B cell (primary cell): ENCODE data around the gene TSN. TPM values are rescaled to one million over a fixed set of nuclear protein-coding genes. Genes with fewer than 3 reads are reported as not detected.

ENCODE experiments used
- ATAC-seq: fragments of 200-7000 bp; cut with Tn5 transposase; one replicate; pipeline ENCODE4 v1.10.0; 2021; ENCODE audit warnings: low read depth, mild to moderate bottlenecking, moderate number of reproducible peaks, moderate library complexity
- CTCF ChIA-PET: fragments of 350-600 bp; sonication (Branson Sonifier 250); formaldehyde crosslinking; loops from one replicate; lab custom pipeline; 2021; ENCODE audit warnings: antibody characterized with exemption, inconsistent platforms; lab: Charles Lee
- POLR2A ChIA-PET: fragments of 350-600 bp; sonication (Branson Sonifier 250); formaldehyde crosslinking; loops from one replicate; lab custom pipeline; 2021; ENCODE audit warnings: antibody characterized with exemption; lab: Charles Lee
- DNase-seq: peaks from one replicate; pipeline ENCODE4 v3.0.0; 2013
- H2AFZ ChIP-seq: 2 replicates; pipeline ENCODE4 v1.6.1; 2012; ENCODE audit warnings: mild to moderate bottlenecking, low read depth, low read length; ENCODE audit not compliant: insufficient read depth, poor library complexity, severe bottlenecking
- H3K27ac ChIP-seq, 2 donors: 1 replicate in 1 of 2; 2 replicates in 1 of 2; pipeline ENCODE4 v1.5.1; 2012 to 2013; ENCODE audit warnings: low read length in 2 of 2, mild to moderate bottlenecking in 2 of 2, moderate library complexity in 1 of 2
- H3K27me3 ChIP-seq, 4 experiments: fragments of 200-600 bp in 1 of 4; sonication (generic) in 1 of 4; replicated peaks in 1 of 4; 1 replicate in 2 of 4; 2 replicates in 2 of 4; pipeline versions ENCODE4 v1.6.1 to v1.7.0; 2013 to 2016; ENCODE audit warnings: low read length in 3 of 4, mild to moderate bottlenecking in 2 of 4, mixed read lengths in 1 of 4, moderate library complexity in 1 of 4; ENCODE audit not compliant: insufficient read depth in 4 of 4, control insufficient read depth in 3 of 4; ENCODE audit errors: control extremely low read depth in 1 of 4
- H3K36me3 ChIP-seq, 2 experiments: replicated peaks in 1 of 2; 1 replicate in 1 of 2; 2 replicates in 1 of 2; pipeline versions ENCODE4 v1.6.1 to v1.7.1; 2013; ENCODE audit warnings: low read length in 1 of 2; ENCODE audit not compliant: insufficient read depth in 2 of 2, control insufficient read depth in 1 of 2; ENCODE audit errors: control extremely low read depth in 1 of 2, extremely low read depth in 1 of 2
- H3K4me1 ChIP-seq, 2 donors: fragments of 200-600 bp in 1 of 2; sonication (generic) in 1 of 2; 1 replicate in 1 of 2; 2 replicates in 1 of 2; pipeline versions ENCODE4 v1.5.1 to v1.6.1; 2013 to 2017; ENCODE audit warnings: low read length in 2 of 2; ENCODE audit not compliant: control insufficient read depth in 2 of 2, insufficient read depth in 2 of 2
- H3K4me2 ChIP-seq: replicated peaks from 2 replicates; pipeline ENCODE3; 2012; ENCODE audit warnings: mild to moderate bottlenecking, low read depth, low read length; ENCODE audit not compliant: poor library complexity, severe bottlenecking
- H3K4me3 ChIP-seq, 5 experiments: fragments of 200-600 bp in 1 of 5; sonication (generic) in 1 of 5; 1 replicate in 3 of 5; 2 replicates in 2 of 5; pipeline versions ENCODE4 v1.5.1 to v1.7.0; 2011 to 2016; ENCODE audit warnings: low read length in 4 of 5, mild to moderate bottlenecking in 4 of 5, low read depth in 2 of 5, control low read depth in 1 of 5, moderate library complexity in 1 of 5; ENCODE audit not compliant: insufficient read depth in 1 of 5; ENCODE audit errors: control extremely low read depth in 1 of 5, extremely low read depth in 1 of 5
- H3K79me2 ChIP-seq: fragments of 200-600 bp; sonication (generic); one replicate; pipeline ENCODE4 v1.6.0; 2016; ENCODE audit warnings: low read length; ENCODE audit not compliant: control insufficient read depth, insufficient read depth
- H3K9ac ChIP-seq: fragments of 200-600 bp; sonication (generic); 2 replicates; pipeline ENCODE4 v1.6.1; 2017; ENCODE audit warnings: mild to moderate bottlenecking, low read length, moderate library complexity
- H3K9me3 ChIP-seq, 3 donors: one replicate each; pipeline versions ENCODE4 v1.6.1 to v1.7.1; 2013; ENCODE audit warnings: low read length in 2 of 3; ENCODE audit not compliant: control insufficient read depth in 2 of 3, insufficient read depth in 1 of 3; ENCODE audit errors: control extremely low read depth in 1 of 3
- H4K20me1 ChIP-seq: 2 replicates; pipeline ENCODE4 v1.6.0; 2012; ENCODE audit warnings: mild to moderate bottlenecking, low read length; ENCODE audit not compliant: insufficient read depth, control insufficient read depth, poor library complexity, severe bottlenecking
- H3K27ac Mint-ChIP-seq: one replicate; pipeline ENCODE4 v1.8.0; 2021; ENCODE audit warnings: mixed read lengths
- H3K27me3 Mint-ChIP-seq: one replicate; pipeline ENCODE4 v1.8.0; 2021; ENCODE audit warnings: mixed read lengths
- H3K4me1 Mint-ChIP-seq: one replicate; pipeline ENCODE4 v1.8.0; 2021; ENCODE audit warnings: mixed read lengths
- H3K4me3 Mint-ChIP-seq: one replicate; pipeline ENCODE4 v1.8.0; 2021; ENCODE audit warnings: mixed read lengths
- H3K9me3 Mint-ChIP-seq: one replicate; pipeline ENCODE4 v1.8.0; 2022; ENCODE audit warnings: mixed read lengths; ENCODE audit not compliant: insufficient read depth
- EZH2 ChIP-seq: IDR thresholded peaks from 2 replicates; pipeline ENCODE4 v1.6.1; 2012; ENCODE audit warnings: borderline replicate concordance, low read depth, mild to moderate bottlenecking, moderate library complexity, low read length; ENCODE audit not compliant: insufficient read depth, poor library complexity, severe bottlenecking
- WGBS: methylation state at CpG from one replicate; pipeline ENCODE4 v1.1.5; 2013; ENCODE audit warnings: missing lambda C conversion rate; ENCODE audit not compliant: insufficient coverage; 5-methylcytosine and 5-hydroxymethylcytosine counted together
- intact Hi-C: fragments of 100-400 bp; cut with micrococcal nuclease; formaldehyde crosslinking; loops from one replicate; pipeline ENCODE4 v1.10.0; 2022
- polyA plus RNA-seq: library from polyadenylated mRNA; depleted of rRNA; stranded (reverse); fragments of >200 nt; gene quantifications from 2 replicates; pipeline ENCODE4 v1.2.3, GENCODE V29; 2012
- total RNA-seq, 2 donors: library from RNA; stranded (reverse); fragments of 120-200 nt in 1 of 2; gene quantifications; 1 replicate in 1 of 2; 2 replicates in 1 of 2; pipeline versions ENCODE4 v1.2.3 to v1.2.4, GENCODE V29; 2013 to 2022
- TF ChIP-seq, protein P1 (sequence below): fragments of 200-600 bp; IDR thresholded peaks from one replicate; pipeline ENCODE4 v1.8.0; 2022; ENCODE audit warnings: antibody characterized with exemption, mild to moderate bottlenecking

Gene TSN
- total and polyA plus RNA-seq, 2 donors (not counting 1 experiment from before 2014, with no cell fraction given) = 10.8 to 43.4 TPM

- no peaks in the 10 kb centered on the region for H4K20me1 ChIP-seq
- ATAC-seq = no peak
- TF ChIP-seq, protein P1, sequence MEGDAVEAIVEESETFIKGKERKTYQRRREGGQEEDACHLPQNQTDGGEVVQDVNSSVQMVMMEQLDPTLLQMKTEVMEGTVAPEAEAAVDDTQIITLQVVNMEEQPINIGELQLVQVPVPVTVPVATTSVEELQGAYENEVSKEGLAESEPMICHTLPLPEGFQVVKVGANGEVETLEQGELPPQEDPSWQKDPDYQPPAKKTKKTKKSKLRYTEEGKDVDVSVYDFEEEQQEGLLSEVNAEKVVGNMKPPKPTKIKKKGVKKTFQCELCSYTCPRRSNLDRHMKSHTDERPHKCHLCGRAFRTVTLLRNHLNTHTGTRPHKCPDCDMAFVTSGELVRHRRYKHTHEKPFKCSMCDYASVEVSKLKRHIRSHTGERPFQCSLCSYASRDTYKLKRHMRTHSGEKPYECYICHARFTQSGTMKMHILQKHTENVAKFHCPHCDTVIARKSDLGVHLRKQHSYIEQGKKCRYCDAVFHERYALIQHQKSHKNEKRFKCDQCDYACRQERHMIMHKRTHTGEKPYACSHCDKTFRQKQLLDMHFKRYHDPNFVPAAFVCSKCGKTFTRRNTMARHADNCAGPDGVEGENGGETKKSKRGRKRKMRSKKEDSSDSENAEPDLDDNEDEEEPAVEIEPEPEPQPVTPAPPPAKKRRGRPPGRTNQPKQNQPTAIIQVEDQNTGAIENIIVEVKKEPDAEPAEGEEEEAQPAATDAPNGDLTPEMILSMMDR = no peak
- TF ChIP-seq EZH2 = no peak
- H3K27ac Mint-ChIP-seq = no peak overlapping the region
- no peaks in the 10 kb centered on the region for H3K9me3 Mint-ChIP-seq
- no peak overlapping the region for H3K4me2 ChIP-seq
- no peak overlapping the region for H3K27ac ChIP-seq
- no peaks in the 10 kb centered on the region for H3K4me1 Mint-ChIP-seq
- POLR2A ChIA-PET = no interaction called here
- peaks cover 44% of the 10 kb centered on the region for H3K27me3 Mint-ChIP-seq
- 64% methylated on average over 5 of the region's 6 CpGs for WGBS
- DNase-seq = no peak
- no peaks in the 10 kb centered on the region for H3K9me3 ChIP-seq
- CTCF ChIA-PET = no interaction called here
- H3K79me2 ChIP-seq = no peaks in the 10 kb centered on the region
- peaks cover 0 to 6% (median 2%) of the 10 kb centered on the region in 4 experiments for H3K27me3 ChIP-seq
- no peak overlapping the region for H3K9ac ChIP-seq
- H3K36me3 ChIP-seq = no peaks in the 10 kb centered on the region
- no peak overlapping the region for H3K4me3 Mint-ChIP-seq
- H3K4me3 ChIP-seq = no peak overlapping the region
- H2AFZ ChIP-seq = no peak overlapping the region
- H3K4me1 ChIP-seq = no peaks in the 10 kb centered on the region
- intact Hi-C loops = no loop called here
These were observed 36.4 kb downstream of the TSN start for GRCh38 chr2:121791801-121792221.

DNA sequence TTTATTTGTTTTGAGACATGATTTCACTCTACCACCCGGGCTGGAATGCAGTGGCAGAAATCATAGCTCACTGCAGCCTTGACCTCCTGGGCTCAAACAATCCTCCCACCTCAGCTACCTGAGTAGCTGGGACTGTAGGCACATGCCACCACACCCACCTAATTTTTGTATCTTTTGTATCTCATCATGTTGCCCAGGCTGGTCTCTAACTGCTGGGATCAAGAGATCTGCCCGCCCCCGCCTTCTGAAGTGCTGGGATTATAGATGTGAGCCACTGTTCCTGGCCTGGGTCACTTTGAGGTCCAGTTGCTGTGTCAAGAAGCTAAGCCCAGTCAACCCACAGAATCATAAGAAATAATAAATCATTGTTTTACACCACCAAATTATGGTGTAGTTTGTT lies 38.4 kb downstream of the TSN start:
- TF ChIP-seq, protein P1 = no peak
- no peak for TF ChIP-seq EZH2
- Histone ChIP-seq H3K36me3 (no peaks in the 10 kb centered on the region), H3K79me2 (no peaks in the 10 kb centered on the region), H3K9me3 (no peaks in the 10 kb centered on the region), H3K9ac (no peak overlapping the region), H2AFZ (no peak overlapping the region), H4K20me1 (no peaks in the 10 kb centered on the region), H3K27ac (no peak overlapping the region), H3K4me2 (no peak overlapping the region), H3K27me3 (peaks cover 0 to 6% (median 2%) of the 10 kb centered on the region in 4 experiments), H3K4me1 (no peaks in the 10 kb centered on the region), H3K4me3 (no peak overlapping the region)
- CTCF ChIA-PET = no interaction called here
- Mint-ChIP-seq H3K4me1 (no peaks in the 10 kb centered on the region), H3K27ac (no peak overlapping the region), H3K27me3 (peaks cover 41% of the 10 kb centered on the region), H3K9me3 (no peaks in the 10 kb centered on the region), H3K4me3 (no peak overlapping the region)
- 84% methylated on average over 3 of the region's 3 CpGs for WGBS
- intact Hi-C loops = no loop called here
- no peak for DNase-seq
- ATAC-seq = no peak
- POLR2A ChIA-PET = no interaction called here
